M059J (cell line): ENCODE results near the gene VPS13A. TPM values are rescaled to one million over a fixed set of nuclear protein-coding genes. Genes with fewer than 3 reads are reported as not detected.
"Not testable (repeated sequence)": the region's sequence is repeated elsewhere in the genome, so short reads cannot be mapped to it uniquely, and the experiment has no call there.

Source experiments
- DNase-seq: peaks from one replicate; pipeline ENCODE4 v3.0.0-alpha.2; 2012; ENCODE audit warnings: low read depth
- total RNA-seq: library from RNA; depleted of rRNA; stranded (reverse); fragments of >200 nt; shearing (Covaris generic); gene quantifications from 2 replicates; pipeline ENCODE4 v1.2.3, GENCODE V29; 2014

The VPS13A gene
- total RNA-seq, 1 experiment from 2014 or later: 8.5 TPM

DNA sequence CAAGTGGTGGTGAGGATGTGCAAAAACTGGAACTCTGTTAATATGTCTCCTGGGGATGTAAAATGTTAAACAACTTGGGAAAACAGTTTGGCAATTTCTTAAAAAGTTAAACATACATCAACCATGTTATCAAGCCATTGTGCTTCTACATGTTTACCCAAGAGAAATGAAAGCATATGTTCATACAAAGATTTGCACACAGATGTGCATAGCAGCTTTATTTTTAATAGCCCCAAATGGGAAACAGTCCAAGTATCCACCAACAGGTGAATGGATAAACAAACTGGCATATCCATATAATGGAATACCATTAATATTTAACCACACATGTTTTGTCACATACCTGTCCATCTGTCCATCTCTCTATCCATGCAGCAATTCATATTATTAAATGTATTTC is 6.2 kb downstream of the VPS13A start:
- DNase-seq: no peak

DNA sequence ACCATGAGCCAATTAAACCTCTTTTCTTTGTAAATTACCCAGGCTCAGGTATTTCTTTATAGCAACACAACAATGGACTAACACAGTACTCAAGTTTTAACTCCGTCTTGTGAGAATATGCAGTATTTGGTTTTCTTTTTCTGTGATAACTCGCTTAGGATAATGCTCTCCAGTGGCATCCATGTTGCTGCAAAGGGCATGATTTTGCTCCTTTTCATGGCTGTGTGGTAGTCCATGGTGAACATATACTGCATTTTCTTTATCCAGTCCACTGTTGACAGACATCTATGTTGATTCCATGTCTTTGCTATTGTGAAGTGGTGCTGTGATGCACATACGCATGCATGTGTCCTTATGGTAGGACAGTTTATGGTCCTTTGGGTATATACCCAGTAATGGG is 10.9 kb downstream of the VPS13A start:
- DNase-seq: no peak

DNA sequence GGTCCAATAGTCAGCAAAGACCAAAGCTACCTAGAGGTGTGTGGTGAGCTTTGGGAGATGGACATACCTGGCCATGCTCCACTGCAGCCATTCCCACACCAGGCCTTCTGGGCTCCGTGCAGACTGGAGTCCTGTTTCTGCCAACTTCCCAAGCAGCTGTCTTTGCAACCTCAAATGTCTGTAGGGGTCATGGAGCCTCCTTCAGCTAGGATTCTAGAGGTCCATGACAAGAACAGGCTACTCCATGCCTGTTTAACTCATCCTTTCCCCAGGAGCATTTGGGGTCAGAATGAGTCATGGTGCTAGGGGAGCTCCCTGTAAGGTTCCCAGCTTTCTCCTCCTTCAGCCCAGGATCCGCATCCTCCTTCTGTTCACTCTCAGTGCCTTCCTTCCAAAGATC is 17.1 kb downstream of the VPS13A start:
- peak; percentile 26 for DNase-seq

DNA sequence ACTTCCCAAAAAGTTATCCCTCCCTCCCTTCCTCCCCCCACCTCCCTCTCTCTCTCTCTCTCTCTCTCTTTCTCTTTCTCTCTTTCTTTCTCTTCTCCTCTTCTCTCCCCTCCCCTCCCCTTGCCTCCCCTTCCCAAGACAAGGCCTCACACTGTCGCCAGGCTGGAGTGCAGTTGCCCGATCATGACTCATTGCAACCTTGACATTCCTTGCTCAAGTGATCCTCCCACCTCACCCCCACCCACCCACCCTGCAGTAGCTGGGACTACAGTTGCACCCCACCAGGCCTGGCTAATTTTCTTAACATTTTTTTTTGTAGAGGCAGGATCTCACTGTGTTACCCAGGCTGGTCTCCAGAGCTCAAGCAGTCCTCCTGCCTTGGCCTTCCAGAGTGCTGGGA is 32.8 kb downstream of the VPS13A start:
- DNase-seq: peak; percentile 4

DNA sequence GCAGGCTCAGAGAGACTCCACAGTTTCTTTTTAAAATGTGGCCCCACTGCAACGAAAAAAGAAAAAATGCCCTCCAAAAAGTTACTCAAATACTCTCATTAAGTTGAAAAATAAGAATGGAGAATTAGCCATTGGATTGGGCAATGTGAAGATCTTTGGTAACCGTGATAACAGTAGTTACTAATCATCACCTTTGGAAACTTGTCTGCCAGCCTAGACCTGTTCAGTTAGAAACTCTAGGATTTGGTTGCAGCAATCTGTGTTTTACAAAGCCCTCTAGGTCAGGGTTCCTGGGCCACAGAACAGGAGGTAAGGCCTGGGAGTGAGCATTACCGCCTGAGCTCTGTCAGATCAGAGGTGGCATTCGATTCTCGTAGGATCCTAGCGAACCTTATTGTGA is 34.2 kb downstream of the VPS13A start:
- no peak for DNase-seq

DNA sequence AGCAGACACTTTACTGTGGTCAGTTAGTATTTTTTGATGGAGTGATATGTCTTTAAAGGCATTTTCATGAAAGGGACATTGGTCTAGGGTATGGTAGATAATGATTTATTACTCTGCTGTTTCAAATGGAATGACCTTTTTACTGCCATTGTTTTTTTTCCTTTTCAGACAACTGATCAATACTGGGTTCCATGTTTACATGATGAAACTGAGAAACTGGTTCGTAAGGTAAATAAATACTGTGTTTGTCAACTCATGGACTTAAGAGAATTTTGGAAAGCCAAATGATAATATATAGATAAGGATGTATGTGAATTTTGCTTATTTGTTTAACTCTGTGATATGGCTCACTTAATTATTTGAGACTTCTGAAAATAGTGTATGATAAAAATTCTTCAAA is 35.5 kb downstream of the VPS13A start:
- no peak for DNase-seq

DNA sequence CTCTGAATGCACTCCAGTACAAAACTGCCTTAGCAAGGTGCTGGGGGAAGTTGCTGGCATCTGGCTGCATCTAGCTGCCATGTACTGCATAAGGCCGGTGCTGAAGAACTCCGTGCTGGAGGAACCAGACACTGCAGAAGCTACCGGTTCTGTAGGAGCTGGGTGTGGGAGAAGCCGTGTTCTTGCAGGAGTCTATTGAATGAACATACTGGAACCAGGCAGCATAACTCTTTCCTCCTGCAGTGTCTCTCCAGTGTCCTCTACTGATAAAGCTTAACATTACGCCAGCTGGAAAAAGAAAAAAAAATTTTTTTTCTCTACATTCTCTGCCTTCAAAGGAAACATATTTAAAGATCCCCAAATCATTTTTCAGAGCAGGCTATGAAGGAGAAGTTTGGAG is 38.5 kb downstream of the VPS13A start:
- no peak for DNase-seq

DNA sequence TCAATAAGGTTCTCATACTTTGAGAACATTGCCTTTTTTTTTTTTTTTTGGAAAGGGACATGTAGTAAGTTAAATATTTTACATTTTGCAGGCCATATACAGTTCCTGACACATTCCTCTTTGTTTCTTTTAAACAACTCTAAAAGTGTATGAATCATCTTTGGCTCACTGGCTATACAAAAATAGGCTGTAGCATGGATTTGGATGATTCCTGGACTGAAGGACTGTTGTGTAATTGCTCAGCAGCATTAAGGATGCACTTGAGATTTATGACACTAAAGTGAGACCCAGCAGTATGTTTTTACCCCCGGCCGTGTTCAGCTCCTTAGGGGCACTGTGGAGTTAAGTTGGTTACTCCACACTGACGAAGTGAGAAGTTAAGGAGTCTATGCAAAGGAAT is 41.3 kb downstream of the VPS13A start:
- DNase-seq: peak; percentile 61

DNA sequence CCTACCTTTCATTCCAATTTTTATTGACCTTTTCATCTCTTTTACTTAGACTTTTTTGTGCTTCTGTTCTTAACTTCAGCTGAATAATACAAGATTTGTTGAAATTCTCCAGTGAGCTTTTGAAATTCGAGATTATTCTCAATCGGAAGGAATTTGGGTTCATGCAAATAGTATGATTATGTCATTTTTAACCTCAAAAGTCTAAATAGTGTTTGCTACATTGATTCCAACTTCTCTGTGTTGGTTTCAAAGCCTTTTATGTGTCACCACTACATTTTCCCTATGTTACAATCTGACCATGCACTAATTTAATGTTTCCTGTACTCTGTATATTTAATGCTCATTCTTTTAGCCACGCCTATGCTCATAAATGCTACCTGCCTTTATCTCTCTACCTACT is 44.1 kb downstream of the VPS13A start:
- peak; percentile 4 for DNase-seq

DNA sequence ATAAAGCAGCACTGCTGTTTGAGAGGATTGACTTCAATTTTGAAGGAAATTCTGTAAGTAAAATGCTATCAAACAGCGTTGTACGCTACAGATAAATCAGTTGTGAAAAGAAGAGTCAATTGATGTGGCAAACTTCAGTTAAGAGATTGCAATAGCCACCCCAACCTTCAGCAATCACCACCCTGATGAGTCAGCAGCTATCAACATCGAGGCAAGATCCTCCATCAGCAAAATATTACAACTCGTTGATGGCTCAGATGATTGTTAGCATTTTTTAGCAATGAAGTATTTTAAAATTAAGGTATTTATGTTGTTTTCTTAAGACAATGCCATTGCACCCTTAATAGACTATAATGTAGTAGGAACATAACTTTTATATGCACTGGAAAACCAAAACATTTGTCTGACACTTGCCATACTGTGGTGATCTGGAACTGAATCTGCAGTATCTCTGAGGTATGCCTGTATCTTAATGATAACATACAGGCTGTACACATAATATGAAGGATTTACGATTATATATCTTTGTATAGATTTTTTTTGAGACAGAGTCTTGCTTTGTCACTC is 47.5 kb downstream of the VPS13A start:
- peak; percentile 19 for DNase-seq

DNA sequence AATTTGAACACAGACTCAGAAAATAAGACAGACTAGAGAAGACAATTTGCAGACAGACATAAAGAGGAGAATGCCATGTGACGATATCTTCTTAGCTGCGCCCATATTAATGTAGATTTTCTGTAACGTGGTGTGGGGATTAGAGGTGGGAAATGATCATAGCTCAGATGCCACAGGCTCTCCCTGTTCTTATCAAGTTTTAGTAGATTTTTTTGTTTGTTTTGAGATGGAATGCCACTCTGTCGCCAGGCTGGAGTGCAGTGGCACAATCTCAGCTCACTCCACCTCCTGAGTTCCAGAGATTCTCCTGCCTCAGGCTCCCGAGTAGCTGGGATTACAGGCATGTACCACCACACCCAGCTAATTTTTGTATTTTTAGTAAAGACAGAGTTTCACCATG is 59.4 kb downstream of the VPS13A start:
- no peak for DNase-seq

DNA sequence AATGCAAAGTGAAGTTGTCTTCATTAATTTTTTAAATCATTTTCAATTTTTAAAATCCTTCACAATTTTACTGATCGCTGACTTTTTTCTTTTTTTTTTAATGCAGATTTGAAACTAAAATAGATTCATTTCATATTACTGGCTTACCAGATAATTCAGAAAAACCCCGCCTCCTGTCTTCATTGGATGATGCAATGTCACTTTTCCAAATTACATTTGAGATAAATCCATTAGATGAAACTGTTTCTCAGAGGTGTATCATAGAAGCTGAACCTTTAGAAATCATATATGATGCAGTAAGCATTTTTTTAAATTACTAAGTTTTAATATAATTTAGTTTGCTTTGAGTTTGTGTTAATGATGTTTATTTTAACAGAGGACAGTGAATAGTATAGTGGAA is 60.6 kb downstream of the VPS13A start:
- no peak for DNase-seq

DNA sequence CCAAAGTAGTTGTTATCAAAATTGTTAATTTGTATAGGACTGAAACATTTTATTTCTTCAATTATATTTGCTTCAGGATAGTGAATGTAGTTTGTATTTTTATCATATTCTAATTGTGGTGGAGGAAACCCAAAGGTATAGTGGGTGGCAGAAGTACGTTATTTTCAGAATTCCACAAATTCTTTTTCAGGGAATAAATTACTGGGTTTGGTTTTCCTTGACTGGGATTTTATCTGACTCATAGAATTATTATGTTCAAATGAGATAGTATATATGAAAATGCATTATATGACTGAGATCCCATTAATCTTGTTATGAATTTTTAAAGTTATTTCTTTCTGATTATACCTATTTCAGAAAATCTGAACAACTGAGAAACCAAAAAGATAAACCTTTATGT is 73.7 kb downstream of the VPS13A start:
- DNase-seq: no peak

DNA sequence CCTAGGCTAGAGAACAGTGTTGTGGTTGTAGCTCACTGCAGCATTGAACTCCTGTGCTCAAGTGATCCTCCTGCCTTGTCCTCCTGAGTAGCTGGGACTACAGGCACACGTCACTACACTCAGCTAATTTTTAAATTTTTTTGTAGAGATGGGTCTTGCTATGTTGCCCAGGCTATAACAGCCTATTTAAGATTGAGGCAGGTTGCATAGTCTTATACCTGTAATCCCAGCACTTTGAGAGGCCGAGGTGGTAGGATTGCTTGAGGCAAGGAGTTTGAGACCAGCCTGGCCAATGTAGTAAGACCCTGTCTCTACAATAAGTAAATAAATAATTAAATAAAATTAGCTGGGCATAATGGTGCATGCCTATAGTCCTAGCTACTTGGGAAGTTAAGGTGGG is 79.9 kb downstream of the VPS13A start:
- DNase-seq: no peak

DNA sequence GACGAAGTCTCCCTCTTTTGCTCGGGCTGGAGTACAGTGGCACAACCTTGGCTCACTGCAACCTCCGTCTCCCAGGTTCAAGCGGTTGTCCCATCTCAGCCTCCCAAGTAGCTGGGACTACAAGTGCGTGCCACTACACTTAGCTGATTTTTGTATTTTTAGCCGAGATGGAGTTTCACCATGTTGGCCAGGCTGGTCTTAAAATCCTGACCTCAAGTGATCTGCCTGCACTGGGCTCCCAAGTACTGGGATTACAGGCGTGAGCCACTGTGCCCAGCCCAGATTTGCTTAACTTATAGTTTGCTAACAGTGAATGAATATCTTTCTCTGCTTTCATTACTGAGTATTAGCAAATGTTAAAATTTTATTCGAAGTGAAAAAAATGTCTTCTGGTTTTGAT is 84.3 kb downstream of the VPS13A start:
- DNase-seq: no peak

DNA sequence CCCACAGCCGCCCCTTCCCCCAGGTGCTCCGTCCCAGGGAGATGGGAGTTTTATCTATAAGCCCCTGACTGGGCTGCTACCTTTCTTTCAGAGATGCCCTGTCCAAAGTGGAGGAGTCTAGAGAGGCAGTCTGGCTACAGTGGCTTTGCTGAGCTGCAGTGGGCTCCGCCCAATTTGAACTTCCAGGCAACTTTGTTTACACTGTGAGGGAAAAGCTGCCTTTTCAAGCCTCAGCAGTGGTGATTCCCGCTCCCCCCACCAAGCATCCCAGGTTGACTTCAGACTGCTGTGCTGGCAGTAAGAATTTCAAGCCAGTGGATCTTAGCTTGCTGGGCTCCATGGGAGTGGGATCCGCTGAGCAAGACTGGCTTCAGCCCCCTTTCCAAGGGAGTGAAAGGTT is 90.4 kb downstream of the VPS13A start:
- not testable (repeated sequence) for DNase-seq

DNA sequence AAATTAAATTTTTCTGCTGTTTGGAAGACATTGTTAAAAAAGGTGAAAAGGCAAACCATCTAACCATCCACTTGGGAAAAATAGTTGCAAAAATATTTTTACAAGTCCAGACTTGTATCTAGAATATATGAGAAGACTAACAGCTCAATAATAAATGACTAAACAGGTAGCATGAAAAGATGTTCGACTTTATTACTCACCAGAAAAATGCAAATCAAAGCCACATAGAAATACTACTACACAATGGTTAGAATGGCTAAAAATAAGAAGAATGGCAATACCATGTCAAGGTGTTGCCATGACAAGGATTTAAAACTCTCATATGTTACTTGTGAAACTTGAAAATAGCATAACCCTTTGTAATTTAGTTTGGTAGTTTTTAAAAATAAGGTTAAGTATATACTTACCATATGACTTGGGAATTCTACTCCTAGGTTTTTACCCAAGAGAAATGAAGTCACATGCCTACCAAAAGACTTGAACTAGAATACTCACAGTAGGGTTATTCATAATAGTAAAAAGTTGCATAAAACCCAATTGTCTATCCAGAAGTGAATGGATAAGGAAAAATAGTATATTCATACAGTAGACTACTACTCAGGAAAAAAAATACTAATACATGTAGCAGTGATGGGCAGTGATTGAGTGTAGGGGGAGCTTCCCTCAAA is 93.8 kb downstream of the VPS13A start:
- DNase-seq: no peak

DNA sequence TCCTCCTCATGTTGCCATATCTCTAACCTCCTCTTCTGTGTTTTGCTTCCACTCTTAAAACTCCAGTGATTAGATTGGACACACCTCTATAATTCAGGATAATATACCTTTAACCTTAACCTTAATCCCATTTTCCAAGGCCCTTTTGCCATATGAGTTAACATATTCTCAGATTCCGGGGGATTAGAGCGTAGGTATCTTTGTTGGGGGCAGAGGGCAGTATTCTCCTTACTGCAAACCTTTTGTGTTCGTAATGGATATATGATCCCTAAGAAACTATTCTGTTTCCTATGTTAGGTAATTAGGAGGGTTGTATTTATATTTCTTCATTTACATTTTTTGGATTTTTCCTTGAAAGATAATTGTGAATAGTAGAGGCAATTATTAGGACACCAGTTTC is 99.5 kb downstream of the VPS13A start:
- no peak for DNase-seq

DNA sequence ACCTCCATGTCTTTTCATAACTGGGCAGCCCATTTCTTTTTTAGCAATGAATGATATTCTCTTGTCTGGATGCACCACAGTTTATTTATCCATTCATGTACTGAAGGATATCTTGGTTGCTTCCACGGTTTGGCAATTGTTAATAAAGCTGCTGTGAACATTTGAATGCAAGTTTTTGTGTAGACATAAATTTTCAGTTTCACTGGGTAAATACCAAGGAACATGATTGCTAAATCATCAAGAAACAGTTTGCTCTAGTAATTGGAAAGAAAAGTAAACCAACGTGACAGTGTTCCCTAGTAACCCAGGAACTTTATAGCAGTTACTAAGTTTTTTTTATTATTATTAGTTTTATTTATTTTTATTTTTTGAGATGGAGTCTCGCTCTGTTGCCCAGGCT is 100.4 kb downstream of the VPS13A start:
- no peak for DNase-seq

DNA sequence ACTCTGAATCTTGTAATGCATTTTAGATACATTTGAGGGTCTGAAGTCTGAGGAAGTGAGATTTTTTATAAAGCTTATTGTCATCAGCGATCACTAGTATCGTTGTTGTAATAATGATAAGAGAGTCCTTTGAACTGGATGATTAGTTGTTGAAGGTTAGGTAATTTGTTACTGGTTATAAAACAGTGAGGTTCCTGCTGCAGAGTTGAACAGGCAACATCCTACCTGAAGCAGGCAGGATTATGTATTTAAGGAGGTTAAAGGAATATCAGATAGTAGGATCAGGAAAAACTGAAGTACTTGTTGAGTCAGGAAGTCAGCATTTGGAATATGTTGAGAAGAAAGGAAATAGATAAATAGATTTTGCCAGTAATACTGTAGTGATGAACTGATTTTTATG is 106.7 kb downstream of the VPS13A start:
- DNase-seq: no peak

DNA sequence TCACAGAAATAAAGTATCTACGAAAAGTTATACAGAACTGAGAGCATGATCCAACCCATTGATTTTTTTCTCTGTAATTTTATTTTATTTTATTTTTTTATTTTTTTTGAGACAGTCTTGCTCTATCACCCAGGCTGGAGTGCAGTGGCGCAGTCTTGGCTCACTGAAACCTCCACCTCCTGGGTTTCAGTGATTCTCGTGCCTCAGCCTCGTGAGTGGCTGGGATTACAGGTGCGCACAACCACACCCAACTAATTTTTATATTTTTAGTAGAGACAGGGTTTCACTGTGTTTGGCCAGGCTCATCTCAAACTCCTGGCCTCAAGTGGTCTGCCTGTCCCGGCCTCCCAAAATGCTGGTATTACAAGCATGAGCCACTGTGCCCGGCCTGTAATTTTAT is 107.3 kb downstream of the VPS13A start:
- DNase-seq: no peak

DNA sequence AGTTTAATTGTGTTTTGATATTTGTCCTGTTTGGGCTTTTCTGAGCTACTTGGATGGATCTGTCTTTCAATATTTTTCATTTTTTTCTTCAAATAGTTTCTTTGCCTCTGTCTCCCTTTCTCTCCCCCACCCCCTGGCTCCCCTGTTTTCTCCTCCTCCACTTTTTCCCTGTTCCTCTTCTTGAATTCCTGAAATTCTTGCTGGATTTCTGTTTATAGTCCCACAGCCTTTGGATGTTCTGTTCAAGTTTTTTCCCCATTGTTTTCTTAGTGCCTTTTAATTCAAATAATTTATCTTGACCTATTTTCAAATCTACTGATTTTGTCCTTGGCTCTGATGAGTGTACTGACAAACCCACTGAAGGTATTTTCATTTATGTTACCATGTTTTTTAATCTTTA is 113.0 kb downstream of the VPS13A start:
- no peak for DNase-seq

DNA sequence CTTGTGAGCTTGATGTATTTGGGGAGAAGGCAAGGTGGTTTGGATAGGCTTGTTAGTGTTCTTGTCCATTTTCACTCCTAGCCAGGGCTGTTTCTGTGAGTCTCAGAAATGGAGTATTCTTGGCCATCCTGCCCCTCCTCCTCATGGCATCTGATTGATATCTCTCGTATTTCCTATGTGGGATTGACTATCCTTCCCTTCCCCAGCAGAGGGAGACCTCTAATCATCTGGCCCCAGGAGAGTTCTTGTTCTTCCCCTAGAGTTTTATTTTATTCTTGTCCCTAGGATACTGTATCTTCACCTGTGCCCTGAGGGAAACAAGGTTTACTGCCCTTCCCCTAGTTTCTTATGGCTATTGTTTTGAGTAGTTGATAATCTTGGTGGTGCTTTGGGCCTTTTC is 114.4 kb downstream of the VPS13A start:
- DNase-seq: peak; percentile 43

DNA sequence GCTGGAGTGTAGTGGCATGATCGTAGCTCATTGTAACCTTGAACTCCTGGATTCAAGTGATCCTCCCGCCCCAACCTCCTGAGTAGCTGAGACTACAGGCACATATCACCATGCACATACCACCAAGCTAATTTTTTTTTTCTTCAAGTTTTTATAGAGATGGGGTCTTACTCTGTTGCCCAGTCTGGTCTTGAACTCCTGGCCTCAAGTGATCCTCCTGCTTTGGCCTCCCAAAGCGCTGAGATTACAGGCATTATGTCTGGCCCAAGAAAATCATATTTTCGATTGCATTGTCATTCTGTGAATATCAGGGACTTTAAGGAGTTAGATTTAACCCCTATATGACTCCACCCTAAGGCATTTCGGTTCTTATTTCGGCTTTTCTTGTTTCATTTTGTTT is 116.6 kb downstream of the VPS13A start:
- DNase-seq: no peak
